Activated naive CD8-positive, alpha-beta T cell (primary cell): ENCODE data around the gene GNA15.

ENCODE experiments used
- H3K27ac Mint-ChIP-seq: one replicate; pipeline ENCODE4 v1.8.0; 2021; ENCODE audit warnings: mixed read lengths
- H3K27me3 Mint-ChIP-seq: one replicate; pipeline ENCODE4 v1.8.0; 2021; ENCODE audit warnings: mixed read lengths
- H3K36me3 Mint-ChIP-seq: one replicate; pipeline ENCODE4 v1.8.0; 2021; ENCODE audit warnings: mixed read lengths
- H3K4me1 Mint-ChIP-seq: one replicate; pipeline ENCODE4 v1.8.0; 2021; ENCODE audit warnings: low read depth, mixed read lengths
- H3K4me3 Mint-ChIP-seq: one replicate; pipeline ENCODE4 v1.8.0; 2021; ENCODE audit warnings: mild to moderate bottlenecking, mixed read lengths
- H3K9me3 Mint-ChIP-seq: one replicate; pipeline ENCODE4 v1.8.0; 2021; ENCODE audit warnings: low read depth, mixed read lengths

The GNA15 gene

GRCh38 chr19:3114018-3114726 lies 21.7 kb upstream of the GNA15 start:
- no peaks in the 10 kb centered on the region for H3K27me3 Mint-ChIP-seq
- H3K36me3 Mint-ChIP-seq: no peaks in the 10 kb centered on the region

GRCh38 chr19:3114811-3115210 lies 21.0 kb upstream of the GNA15 start:
- H3K4me1 Mint-ChIP-seq: no peaks in the 10 kb centered on the region
- H3K27ac Mint-ChIP-seq: no peak overlapping the region
- H3K4me3 Mint-ChIP-seq: no peak overlapping the region
- H3K36me3 Mint-ChIP-seq: no peaks in the 10 kb centered on the region
- H3K27me3 Mint-ChIP-seq: no peaks in the 10 kb centered on the region
- no peaks in the 10 kb centered on the region for H3K9me3 Mint-ChIP-seq

More at GRCh38 chr19:3114018-3114726, 21.7 kb upstream of the GNA15 start:
- H3K27ac Mint-ChIP-seq: no peak overlapping the region
- H3K4me3 Mint-ChIP-seq: no peak overlapping the region
- no peaks in the 10 kb centered on the region for H3K9me3 Mint-ChIP-seq
- H3K4me1 Mint-ChIP-seq: no peaks in the 10 kb centered on the region

- Mint-ChIP-seq H3K9me3 (no peaks in the 10 kb centered on the region), H3K4me3 (no peak overlapping the region), H3K4me1 (no peaks in the 10 kb centered on the region), H3K36me3 (no peaks in the 10 kb centered on the region), H3K27me3 (no peaks in the 10 kb centered on the region), H3K27ac (no peak overlapping the region)
Observed at GRCh38 chr19:3115411-3115810, 20.4 kb upstream of the GNA15 start.

- Mint-ChIP-seq H3K27ac (no peak overlapping the region), H3K36me3 (no peaks in the 10 kb centered on the region), H3K4me1 (no peaks in the 10 kb centered on the region), H3K9me3 (no peaks in the 10 kb centered on the region), H3K27me3 (no peaks in the 10 kb centered on the region), H3K4me3 (no peak overlapping the region)
Observed at GRCh38 chr19:3115916-3116602, 19.8 kb upstream of the GNA15 start.

- H3K27me3 Mint-ChIP-seq: no peaks in the 10 kb centered on the region
- H3K9me3 Mint-ChIP-seq: no peaks in the 10 kb centered on the region
- no peaks in the 10 kb centered on the region for H3K4me1 Mint-ChIP-seq
- H3K27ac Mint-ChIP-seq: no peak overlapping the region
- H3K36me3 Mint-ChIP-seq: no peaks in the 10 kb centered on the region
- H3K4me3 Mint-ChIP-seq: no peak overlapping the region
Observed at GRCh38 chr19:3116621-3117020, 19.2 kb upstream of the GNA15 start.

- Mint-ChIP-seq H3K9me3 (no peaks in the 10 kb centered on the region), H3K4me3 (no peak overlapping the region), H3K27ac (no peak overlapping the region), H3K27me3 (no peaks in the 10 kb centered on the region), H3K36me3 (no peaks in the 10 kb centered on the region), H3K4me1 (no peaks in the 10 kb centered on the region)
Observed at GRCh38 chr19:3117716-3118115, 18.1 kb upstream of the GNA15 start.

GRCh38 chr19:3118232-3119070 lies 17.4 kb upstream of the GNA15 start:
- Mint-ChIP-seq H3K4me3 (no peak overlapping the region), H3K27ac (no peak overlapping the region), H3K4me1 (no peaks in the 10 kb centered on the region), H3K27me3 (no peaks in the 10 kb centered on the region), H3K9me3 (no peaks in the 10 kb centered on the region), H3K36me3 (no peaks in the 10 kb centered on the region)

- Mint-ChIP-seq H3K9me3 (no peaks in the 10 kb centered on the region), H3K27me3 (no peaks in the 10 kb centered on the region), H3K4me3 (no peak overlapping the region), H3K36me3 (no peaks in the 10 kb centered on the region), H3K27ac (no peak overlapping the region), H3K4me1 (no peaks in the 10 kb centered on the region)
Observed at GRCh38 chr19:3119071-3119595, 16.7 kb upstream of the GNA15 start.

GRCh38 chr19:3119693-3120380 lies 16.0 kb upstream of the GNA15 start:
- H3K9me3 Mint-ChIP-seq: no peaks in the 10 kb centered on the region
- H3K4me3 Mint-ChIP-seq: no peak overlapping the region
- H3K27me3 Mint-ChIP-seq: no peaks in the 10 kb centered on the region
- H3K4me1 Mint-ChIP-seq: no peaks in the 10 kb centered on the region
- no peaks in the 10 kb centered on the region for H3K36me3 Mint-ChIP-seq
- no peak overlapping the region for H3K27ac Mint-ChIP-seq

GRCh38 chr19:3120611-3121276 lies 15.1 kb upstream of the GNA15 start:
- Mint-ChIP-seq H3K36me3 (no peaks in the 10 kb centered on the region), H3K27ac (no peak overlapping the region), H3K27me3 (no peaks in the 10 kb centered on the region), H3K4me1 (no peaks in the 10 kb centered on the region), H3K4me3 (no peak overlapping the region), H3K9me3 (no peaks in the 10 kb centered on the region)

GRCh38 chr19:3121396-3121795 lies 14.4 kb upstream of the GNA15 start:
- H3K27ac Mint-ChIP-seq: no peak overlapping the region
- H3K36me3 Mint-ChIP-seq: no peaks in the 10 kb centered on the region
- H3K4me3 Mint-ChIP-seq: no peak overlapping the region
- no peaks in the 10 kb centered on the region for H3K4me1 Mint-ChIP-seq
- no peaks in the 10 kb centered on the region for H3K27me3 Mint-ChIP-seq
- H3K9me3 Mint-ChIP-seq: no peaks in the 10 kb centered on the region

GRCh38 chr19:3121821-3122511 lies 13.9 kb upstream of the GNA15 start:
- no peaks in the 10 kb centered on the region for H3K9me3 Mint-ChIP-seq
- no peaks in the 10 kb centered on the region for H3K27me3 Mint-ChIP-seq
- H3K4me1 Mint-ChIP-seq: no peaks in the 10 kb centered on the region
- no peaks in the 10 kb centered on the region for H3K36me3 Mint-ChIP-seq
- no peak overlapping the region for H3K27ac Mint-ChIP-seq
- no peak overlapping the region for H3K4me3 Mint-ChIP-seq

- H3K36me3 Mint-ChIP-seq: no peaks in the 10 kb centered on the region
- no peak overlapping the region for H3K27ac Mint-ChIP-seq
- H3K27me3 Mint-ChIP-seq: no peaks in the 10 kb centered on the region
- H3K4me1 Mint-ChIP-seq: no peaks in the 10 kb centered on the region
- H3K9me3 Mint-ChIP-seq: no peaks in the 10 kb centered on the region
- H3K4me3 Mint-ChIP-seq: no peak overlapping the region
Observed at GRCh38 chr19:3122512-3122870, 13.3 kb upstream of the GNA15 start.
